Heart left ventricle (tissue), 13 donors: ENCODE measurements around the gene INTS11.

Experiments
- CTCF ChIP-seq, 12 donors: fragments of 200-600 bp; sonication (generic) in 4 of 12; IDR thresholded peaks; one replicate each; pipeline versions ENCODE4 v1.5.0 to v1.8.0; 2018 to 2022; ENCODE audit warnings: antibody characterized with exemption in 12 of 12, mild to moderate bottlenecking in 5 of 12
- POLR2A ChIP-seq, 2 donors: fragments of 450-650 bp; IDR thresholded peaks; one replicate each; pipeline ENCODE4 v1.6.1; 2017; ENCODE audit warnings: antibody characterized with exemption in 2 of 2, mild to moderate bottlenecking in 2 of 2, moderate library complexity in 2 of 2
- donor health status: ischemic (EF 13 %, LVEDD 7.1; RV severe dilation, severe dysfunction).
- donor health status: DM: no; HTN: yes; CAD: no.
- donor health status: DM: no; HTN: no; CAD: no.
- donor health status: ischemic (EF 25% LVEDD 6.9; RV normal size, moderate dysfunction).
- donor health status: ischemic (EF 25% LVEDD 5.7; RV mildly dilated, moderate dysfunction).
- donor health status: ischemic (EF 35%, LVEDD 5.7; RV mildly dilated, moderate dysfunction).
- donor health status: nonischemic (EF 11% LVEDD 7.7; RV severe dilation, severe dysfunction).
- donor health status: DM: yes; HTN: yes; CAD: no.
- donor health status: PGD.
- donor health status: ischemic (EF 29% LVEDD 5.4; RV normal size, mild dysfunction).
- donor health status: nonischemic (EF 23%, LVEDD 6.1; RV moderate dilation, normal function).

- no peak for TF ChIP-seq CTCF (IDR thresholded peaks at IDR 0.05)
- no peak for TF ChIP-seq POLR2A (IDR thresholded peaks at IDR 0.05)
Measured at GRCh38 chr1:1294250-1294890, 30.1 kb downstream of the INTS11 start.
